Osteoblast (primary cell): Measurements from ENCODE around the gene EMC8. TPM values are rescaled to one million over a fixed set of nuclear protein-coding genes. Genes with fewer than 3 reads are reported as not detected.

ENCODE experiments used
- DNase-seq: peaks from one replicate; pipeline ENCODE4 v3.0.0; 2011; ENCODE audit warnings: low spot score, mixed read lengths; ENCODE audit not compliant: insufficient read length; ENCODE audit errors: missing footprints
- H2AFZ ChIP-seq: 2 replicates; pipeline ENCODE4 v1.6.0; 2011; ENCODE audit warnings: mild to moderate bottlenecking, low read length
- H3K27ac ChIP-seq: 2 replicates; pipeline ENCODE4 v1.5.1; 2011; ENCODE audit warnings: mild to moderate bottlenecking, low read depth, low read length, moderate library complexity
- H3K27me3 ChIP-seq: 2 replicates; pipeline ENCODE4 v1.6.0; 2012; ENCODE audit warnings: mild to moderate bottlenecking, control low read depth, inconsistent platforms, low read length, moderate library complexity; ENCODE audit not compliant: insufficient read depth
- H3K36me3 ChIP-seq: 2 replicates; pipeline ENCODE4 v1.5.1; 2011; ENCODE audit warnings: mild to moderate bottlenecking, low read length, control low read depth, moderate library complexity; ENCODE audit not compliant: insufficient read depth
- H3K4me1 ChIP-seq: 2 replicates; pipeline ENCODE4 v1.5.1; 2011; ENCODE audit warnings: mild to moderate bottlenecking, low read length, control low read depth, moderate library complexity; ENCODE audit not compliant: insufficient read depth
- H3K4me2 ChIP-seq: 2 replicates; pipeline ENCODE4 v1.6.0; 2011; ENCODE audit warnings: mild to moderate bottlenecking, low read length; ENCODE audit not compliant: insufficient read depth
- H3K4me3 ChIP-seq: fragments of 200-600 bp; sonication (generic); 3 replicates; pipeline ENCODE4 v1.5.1; 2012; ENCODE audit warnings: mild to moderate bottlenecking, low read length, inconsistent platforms; ENCODE audit not compliant: insufficient read depth
- H3K79me2 ChIP-seq: 2 replicates; pipeline ENCODE4 v1.6.0; 2012; ENCODE audit warnings: mild to moderate bottlenecking, low read length, control low read depth, inconsistent platforms; ENCODE audit not compliant: insufficient read depth
- H3K9me3 ChIP-seq: 2 replicates; pipeline ENCODE4 v1.5.1; 2011; ENCODE audit warnings: low read depth, low read length, control low read depth
- H4K20me1 ChIP-seq: 2 replicates; pipeline ENCODE4 v1.6.0; 2012; ENCODE audit warnings: mild to moderate bottlenecking, low read length, control low read depth; ENCODE audit not compliant: insufficient read depth
- CTCF ChIP-seq: IDR thresholded peaks from 2 replicates; pipeline ENCODE4 v1.5.1; 2011; ENCODE audit warnings: mild to moderate bottlenecking, low read depth, low read length, moderate library complexity; ENCODE audit errors: extremely low read depth
- total RNA-seq: library from RNA; depleted of rRNA; stranded (reverse); fragments of >200 nt; gene quantifications from 2 replicates; pipeline ENCODE4 v1.2.3, GENCODE V29; 2012

The EMC8 gene
- total RNA-seq, 1 donor = 28.6 TPM

GRCh38 chr16:85829171-85829719, 29.9 kb upstream of the EMC8 start:
- H3K27ac ChIP-seq = no peak overlapping the region
- no peak for DNase-seq
- H4K20me1 ChIP-seq = no peaks in the 10 kb centered on the region

GRCh38 chr16:85828166-85828565, 28.8 kb upstream of the EMC8 start:
- no peaks in the 10 kb centered on the region for H3K9me3 ChIP-seq
- H3K4me2 ChIP-seq = no peak overlapping the region
- no peaks in the 10 kb centered on the region for H3K4me1 ChIP-seq
- H3K27me3 ChIP-seq = no peaks in the 10 kb centered on the region
- no peaks in the 10 kb centered on the region for H4K20me1 ChIP-seq
- H3K4me3 ChIP-seq = no peak overlapping the region
- H3K36me3 ChIP-seq = no peaks in the 10 kb centered on the region
- H2AFZ ChIP-seq = no peak overlapping the region
- H3K79me2 ChIP-seq = no peaks in the 10 kb centered on the region
- no peak for TF ChIP-seq CTCF
- no peak overlapping the region for H3K27ac ChIP-seq
- DNase-seq = no peak

More at GRCh38 chr16:85829171-85829719, 29.9 kb upstream of the EMC8 start:
- Histone ChIP-seq H3K9me3 (no peaks in the 10 kb centered on the region), H3K27me3 (no peaks in the 10 kb centered on the region), H3K79me2 (no peaks in the 10 kb centered on the region), H2AFZ (no peak overlapping the region), H3K36me3 (no peaks in the 10 kb centered on the region), H3K4me2 (no peak overlapping the region), H3K4me3 (no peak overlapping the region), H3K4me1 (no peaks in the 10 kb centered on the region)
- TF ChIP-seq CTCF = no peak

GRCh38 chr16:85826686-85827247, 27.4 kb upstream of the EMC8 start:
- no peak overlapping the region for H2AFZ ChIP-seq
- no peak overlapping the region for H3K4me2 ChIP-seq
- H4K20me1 ChIP-seq = no peaks in the 10 kb centered on the region
- H3K4me3 ChIP-seq = no peak overlapping the region
- TF ChIP-seq CTCF = no peak
- H3K27ac ChIP-seq = no peak overlapping the region
- no peaks in the 10 kb centered on the region for H3K79me2 ChIP-seq
- no peaks in the 10 kb centered on the region for H3K36me3 ChIP-seq
- no peaks in the 10 kb centered on the region for H3K9me3 ChIP-seq
- DNase-seq = no peak
- H3K4me1 ChIP-seq = no peaks in the 10 kb centered on the region
- H3K27me3 ChIP-seq = no peaks in the 10 kb centered on the region

- H3K4me2 ChIP-seq = no peak overlapping the region
- H4K20me1 ChIP-seq = no peaks in the 10 kb centered on the region
- H3K4me3 ChIP-seq = no peak overlapping the region
- H2AFZ ChIP-seq = no peak overlapping the region
- H3K9me3 ChIP-seq = no peaks in the 10 kb centered on the region
- H3K79me2 ChIP-seq = no peaks in the 10 kb centered on the region
- H3K36me3 ChIP-seq = no peaks in the 10 kb centered on the region
- no peak overlapping the region for H3K27ac ChIP-seq
- no peaks in the 10 kb centered on the region for H3K4me1 ChIP-seq
- H3K27me3 ChIP-seq = peaks cover 2% of the 10 kb centered on the region
- DNase-seq = no peak
- no peak for TF ChIP-seq CTCF
Observed at GRCh38 chr16:85825326-85825725, 26.0 kb upstream of the EMC8 start.
